SK-N-SH (cell line): ENCODE results near the gene ATG2A. TPM values are rescaled to one million over a fixed set of nuclear protein-coding genes. Genes with fewer than 3 reads are reported as not detected.

Experiments used
- CTCF ChIA-PET: fragments of 300-600, 350-600 bp; formaldehyde crosslinking; extraction: SDS; loops from one replicate; lab custom pipeline; 2021; lab: Yijun Ruan, JAX
- POLR2A ChIA-PET: fragments of 350-600 bp; sonication (Branson Sonifier 250); formaldehyde crosslinking; extraction: SDS; loops from one replicate; lab custom pipeline; 2020; ENCODE audit warnings: antibody characterized with exemption, inconsistent platforms; lab: Yijun Ruan, JAX
- DNase-seq: peaks from one replicate; pipeline ENCODE4 v3.0.0; 2012
- H2AFZ ChIP-seq: fragments of 200-600 bp; sonication (generic); 2 replicates; pipeline ENCODE4 v1.8.1; 2016; ENCODE audit warnings: antibody characterized with exemption, mild to moderate bottlenecking, low read depth
- H3F3A ChIP-seq: fragments of 200-600 bp; sonication (generic); replicated peaks from 2 replicates; pipeline ENCODE3; 2016; ENCODE audit warnings: antibody characterized with exemption, mild to moderate bottlenecking; ENCODE audit not compliant: insufficient read depth
- H3K27ac ChIP-seq, 2 experiments: fragments of 200-500 bp in 1 of 2; fragments of 200-600 bp in 1 of 2; sonication (Bioruptor generic) in 1 of 2; sonication (generic), shearing (Covaris generic) in 1 of 2; 2 replicates each; pipeline versions ENCODE4 v1.5.1 to v1.6.1; 2014 to 2016; ENCODE audit warnings: low read depth in 2 of 2, inconsistent platforms in 1 of 2, low read length in 1 of 2, mild to moderate bottlenecking in 1 of 2, mixed read lengths in 1 of 2
- H3K27me3 ChIP-seq: fragments of 200-600 bp; sonication (generic), shearing (Covaris generic); 2 replicates; pipeline ENCODE4 v1.6.1; 2016; ENCODE audit warnings: mixed run types; ENCODE audit not compliant: insufficient read depth
- H3K36me3 ChIP-seq, 2 experiments: fragments of 200-500 bp in 1 of 2; fragments of 200-600 bp in 1 of 2; sonication (Bioruptor generic) in 1 of 2; sonication (generic) in 1 of 2; replicated peaks in 1 of 2; 2 replicates each; pipeline versions ENCODE3 to v1.5.1; 2014 to 2016; ENCODE audit warnings: low read length in 1 of 2, mild to moderate bottlenecking in 1 of 2; ENCODE audit not compliant: insufficient read depth in 2 of 2, control insufficient read depth in 1 of 2
- H3K4me1 ChIP-seq, 2 experiments: fragments of 200-500 bp in 1 of 2; fragments of 200-600 bp in 1 of 2; sonication (Bioruptor generic) in 1 of 2; sonication (generic), shearing (Covaris generic) in 1 of 2; 2 replicates each; pipeline versions ENCODE4 v1.5.1 to v1.6.1; 2014 to 2016; ENCODE audit warnings: low read depth in 1 of 2, low read length in 1 of 2, mixed run types in 1 of 2; ENCODE audit not compliant: insufficient read depth in 2 of 2, control insufficient read depth in 1 of 2
- H3K4me2 ChIP-seq: fragments of 200-600 bp; sonication (generic), shearing (Covaris generic); 2 replicates; pipeline ENCODE4 v1.6.1; 2017; ENCODE audit warnings: mixed run types
- H3K4me3 ChIP-seq, 2 experiments: fragments of 200-500 bp in 1 of 2; fragments of 200-600 bp in 1 of 2; sonication (Bioruptor generic) in 1 of 2; sonication (generic), shearing (Covaris generic) in 1 of 2; 2 replicates each; pipeline versions ENCODE4 v1.5.1 to v1.8.1; 2014 to 2016; ENCODE audit warnings: low read depth in 2 of 2, inconsistent platforms in 1 of 2, low read length in 1 of 2, mild to moderate bottlenecking in 1 of 2, mixed read lengths in 1 of 2, moderate library complexity in 1 of 2
- H3K79me2 ChIP-seq: fragments of 200-600 bp; sonication (generic); 2 replicates; pipeline ENCODE4 v1.8.1; 2017; ENCODE audit warnings: mild to moderate bottlenecking; ENCODE audit not compliant: insufficient read depth
- H3K9ac ChIP-seq: fragments of 200-600 bp; sonication (generic); 2 replicates; pipeline ENCODE4 v1.6.1; 2017; ENCODE audit warnings: mixed run types
- H3K9me2 ChIP-seq: fragments of 200-600 bp; sonication (generic); 2 replicates; pipeline ENCODE4 v1.6.1; 2017; ENCODE audit warnings: mixed run types
- H3K9me3 ChIP-seq: fragments of 200-600 bp; sonication (generic); 2 replicates; pipeline ENCODE4 v1.6.1; 2017; ENCODE audit warnings: mixed run types, mild to moderate bottlenecking, moderate library complexity
- H4K20me1 ChIP-seq: fragments of 200-600 bp; sonication (generic); 2 replicates; pipeline ENCODE4 v1.6.1; 2017; ENCODE audit warnings: mild to moderate bottlenecking, mixed run types; ENCODE audit not compliant: insufficient read depth
- CTCF ChIP-seq: fragments of 200-600 bp; sonication (generic); IDR thresholded peaks from 2 replicates; pipeline ENCODE4 v1.6.1; 2017; ENCODE audit warnings: antibody characterized with exemption, mild to moderate bottlenecking, moderate library complexity
- ELF1 ChIP-seq: IDR thresholded peaks from 2 replicates; pipeline ENCODE4 v1.4.0; 2012
- FOSL2 ChIP-seq: IDR thresholded peaks from 2 replicates; pipeline ENCODE4 v1.4.0; 2012; ENCODE audit warnings: low read depth, mild to moderate bottlenecking, moderate library complexity, borderline replicate concordance
- GABPA ChIP-seq: IDR thresholded peaks from 2 replicates; pipeline ENCODE4 v1.4.0; 2012; ENCODE audit warnings: low read depth, mild to moderate bottlenecking
- GATA2 ChIP-seq: sonication (generic); formaldehyde crosslinking; IDR thresholded peaks from 2 replicates; pipeline ENCODE4 v1.5.0; 2020; ENCODE audit warnings: mild to moderate bottlenecking, missing genetic modification reagents
- IRF3 ChIP-seq: fragments of 150-350 bp; IDR thresholded peaks from 2 replicates; pipeline ENCODE4 v1.6.1; 2016; ENCODE audit warnings: mild to moderate bottlenecking, low read depth, low read length
- JUND ChIP-seq: IDR thresholded peaks from 2 replicates; pipeline ENCODE4 v1.4.0; 2012
- MAX ChIP-seq: IDR thresholded peaks from 2 replicates; pipeline ENCODE4 v1.4.0; 2012; ENCODE audit warnings: low read depth
- MEF2A ChIP-seq: IDR thresholded peaks from 2 replicates; pipeline ENCODE4 v1.4.0; 2012; ENCODE audit warnings: low read depth, borderline replicate concordance
- MXI1 ChIP-seq: IDR thresholded peaks from 2 replicates; pipeline ENCODE4 v1.6.1; 2012; ENCODE audit warnings: mild to moderate bottlenecking, low read depth, low read length, improper control_type of control experiment
- NFIC ChIP-seq: IDR thresholded peaks from 2 replicates; pipeline ENCODE4 v1.4.0; 2012; ENCODE audit warnings: borderline replicate concordance
- NRF1 ChIP-seq: IDR thresholded peaks from 2 replicates; pipeline ENCODE4 v1.6.1; 2012; ENCODE audit warnings: low read depth, mild to moderate bottlenecking, low read length
- POLR2AphosphoS5 ChIP-seq: IDR thresholded peaks from 2 replicates; pipeline ENCODE4 v1.6.1; 2012; ENCODE audit warnings: low read depth, low read length
- RAD21 ChIP-seq: IDR thresholded peaks from 2 replicates; pipeline ENCODE4 v1.6.1; 2012; ENCODE audit warnings: mild to moderate bottlenecking, low read length
- RCOR1 ChIP-seq: fragments of 150-350 bp; IDR thresholded peaks from 2 replicates; pipeline ENCODE4 v1.6.1; 2017; ENCODE audit warnings: antibody characterized with exemption, low read length
- REST ChIP-seq: IDR thresholded peaks from 2 replicates; pipeline ENCODE4 v1.6.1; 2012; ENCODE audit warnings: mild to moderate bottlenecking, low read depth, low read length, moderate library complexity
- RFX5 ChIP-seq: IDR thresholded peaks from 2 replicates; pipeline ENCODE4 v1.6.1; 2012; ENCODE audit warnings: mild to moderate bottlenecking, improper control_type of control experiment, low read length
- RXRA ChIP-seq: IDR thresholded peaks from 2 replicates; pipeline ENCODE4 v1.4.0; 2012; ENCODE audit warnings: low read depth, mild to moderate bottlenecking, borderline replicate concordance
- SIN3A ChIP-seq: IDR thresholded peaks from 2 replicates; pipeline ENCODE4 v1.6.1; 2012; ENCODE audit warnings: low read depth, mild to moderate bottlenecking, low read length, moderate library complexity, borderline replicate concordance
- SMC3 ChIP-seq: IDR thresholded peaks from 2 replicates; pipeline ENCODE4 v1.6.1; 2012; ENCODE audit warnings: low read depth, low read length, improper control_type of control experiment
- TCF12 ChIP-seq: IDR thresholded peaks from 2 replicates; pipeline ENCODE4 v1.4.0; 2012
- TEAD4 ChIP-seq: IDR thresholded peaks from 2 replicates; pipeline ENCODE4 v1.4.0; 2012; ENCODE audit warnings: mild to moderate bottlenecking, borderline replicate concordance; ENCODE audit not compliant: insufficient read depth
- USF1 ChIP-seq: IDR thresholded peaks from 2 replicates; pipeline ENCODE4 v1.4.0; 2012; ENCODE audit warnings: low read depth, borderline replicate concordance
- YY1 ChIP-seq: IDR thresholded peaks from 2 replicates; pipeline ENCODE4 v1.4.0; 2012; ENCODE audit warnings: low read depth, mild to moderate bottlenecking
- WGBS: methylation state at CpG from one replicate; pipeline ENCODE4 v1.1.6; 2017; ENCODE audit warnings: low lambda C conversion rate; 5-methylcytosine and 5-hydroxymethylcytosine counted together
- polyA plus RNA-seq, 3 experiments: library from polyadenylated mRNA; depleted of rRNA; stranded (reverse); fragments of >200 nt; gene quantifications; 2 replicates each; pipeline ENCODE4 v1.2.3, GENCODE V29; 2012

Gene ATG2A
- 6.2 and 7.1 TPM in 2 replicates for polyA plus RNA-seq (2012; rRNA removed)
- polyA plus RNA-seq (2012; cell fraction: cytosol; rRNA removed): 1.7 and 3.1 TPM in 2 replicates
- polyA plus RNA-seq (2012; cell fraction: nucleus; rRNA removed): 21.7 and 27.5 TPM in 2 replicates

GRCh38 chr11:64916775-64917662 lies at the start of gene ATG2A:
TSS of gene ATG2A (minus strand) at chr11:64917209. CDS start at chr11:64917135, 74 bp downstream.
- peaks cover 8 to 15% of the 10 kb centered on the region in 2 experiments; a peak in 3 of 4 replicates for H3K4me1 ChIP-seq
- no peaks in the 10 kb centered on the region for H3F3A ChIP-seq
- peak within 1 kb of the TSS; percentile 91 to 96 for H3K4me3 ChIP-seq
- H3K9me2 ChIP-seq: no peaks in the 10 kb centered on the region
- no peaks in the 10 kb centered on the region for H3K9me3 ChIP-seq
- no peaks in the 10 kb centered on the region for H4K20me1 ChIP-seq
- peak within 1 kb of the TSS; percentile 58 to 77 for H3K27ac ChIP-seq
- 1% methylated on average over 18 of the region's 57 CpGs for WGBS
- no peaks in the 10 kb centered on the region for H3K27me3 ChIP-seq
- peaks cover 0 to 17% of the 10 kb centered on the region in 2 experiments for H3K36me3 ChIP-seq
- peak within 1 kb of the TSS; percentile 98 for H3K4me2 ChIP-seq
- H3K9ac ChIP-seq: peak within 1 kb of the TSS; percentile 92
- ChIA-PET CTCF (interaction anchor here (0.6 to 2.5 kb wide), 6 partner anchors 15 to 612 kb away, joined by 3 to 8 read pairs (median 3); partner anchors contain the start of gene ARL2), POLR2A (no interaction called here)
- peaks cover 16% of the 10 kb centered on the region; the same call in 1 of the 2 replicates for H3K79me2 ChIP-seq
- DNase-seq: peak; percentile 97
- H2AFZ ChIP-seq: peak within 1 kb of the TSS; percentile 94
- no peak for TF ChIP-seq TEAD4
- no peak for TF ChIP-seq SMC3
- TF ChIP-seq POLR2AphosphoS5: peak; percentile 47; the same call in 1 of the 2 replicates
- TF ChIP-seq MAX: peak; percentile 65
- TF ChIP-seq YY1: 0 out of 2 replicates have a peak, but pooled peaks have one; percentile 36
- TF ChIP-seq ELF1: no peak
- no peak for TF ChIP-seq FOSL2
- TF ChIP-seq NFIC: no peak
- no peak for TF ChIP-seq MEF2A
- TF ChIP-seq RFX5: peak; percentile 77
- TF ChIP-seq IRF3: peak; percentile 31; the same call in 1 of the 2 replicates
- no peak for TF ChIP-seq USF1
- TF ChIP-seq RAD21: no peak
- TF ChIP-seq RCOR1: no peak
- TF ChIP-seq GATA2 (CRISPR knock-in tag): no peak
- TF ChIP-seq RXRA: no peak
- peak; percentile 100 for TF ChIP-seq MXI1
- TF ChIP-seq SIN3A: peak; percentile 57; the same call in 1 of the 2 replicates
- TF ChIP-seq NRF1: peak; percentile 74
- no peak for TF ChIP-seq TCF12
- TF ChIP-seq REST: no peak
- no peak for TF ChIP-seq GABPA
- TF ChIP-seq CTCF: no peak
- no peak for TF ChIP-seq JUND
